Renal cortical epithelial cell (primary cell): ENCODE results near the gene MACROH2A1. TPM values are rescaled to one million over a fixed set of nuclear protein-coding genes. Genes with fewer than 3 reads are reported as not detected.

Source experiments
- DNase-seq: peaks from one replicate; pipeline ENCODE4 v3.0.0-alpha.2; 2011; ENCODE audit warnings: low read depth
- total RNA-seq: library from RNA; depleted of rRNA; stranded (reverse); fragments of >200 nt; gene quantifications from 2 replicates; pipeline ENCODE4 v1.2.3, GENCODE V29; 2014

MACROH2A1 gene
- total RNA-seq, 1 donor from 2014 or later, result 282 TPM

GRCh38 chr5:135331612-135332011 lies 67.4 kb downstream of the MACROH2A1 start:
- DNase-seq, result no peak

DNA sequence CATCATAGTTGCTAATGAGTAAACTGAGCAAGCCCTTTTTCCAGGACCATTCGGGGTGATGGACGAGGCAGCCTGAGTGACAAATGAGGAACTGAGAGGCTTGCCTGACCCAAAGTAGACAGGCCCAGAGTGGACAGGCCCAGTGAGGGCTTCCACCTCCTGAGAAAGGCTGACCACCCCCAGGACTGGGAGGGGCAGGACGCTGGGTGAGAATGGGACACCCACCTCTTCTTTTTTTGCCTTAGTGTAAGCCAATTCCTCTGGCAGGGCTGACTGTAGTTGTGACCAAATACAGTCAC lies 68.3 kb downstream of the MACROH2A1 start:
- no peak for DNase-seq

- DNase-seq, result no peak
These were observed 68.9 kb downstream of the MACROH2A1 start for GRCh38 chr5:135329913-135330797.

DNA sequence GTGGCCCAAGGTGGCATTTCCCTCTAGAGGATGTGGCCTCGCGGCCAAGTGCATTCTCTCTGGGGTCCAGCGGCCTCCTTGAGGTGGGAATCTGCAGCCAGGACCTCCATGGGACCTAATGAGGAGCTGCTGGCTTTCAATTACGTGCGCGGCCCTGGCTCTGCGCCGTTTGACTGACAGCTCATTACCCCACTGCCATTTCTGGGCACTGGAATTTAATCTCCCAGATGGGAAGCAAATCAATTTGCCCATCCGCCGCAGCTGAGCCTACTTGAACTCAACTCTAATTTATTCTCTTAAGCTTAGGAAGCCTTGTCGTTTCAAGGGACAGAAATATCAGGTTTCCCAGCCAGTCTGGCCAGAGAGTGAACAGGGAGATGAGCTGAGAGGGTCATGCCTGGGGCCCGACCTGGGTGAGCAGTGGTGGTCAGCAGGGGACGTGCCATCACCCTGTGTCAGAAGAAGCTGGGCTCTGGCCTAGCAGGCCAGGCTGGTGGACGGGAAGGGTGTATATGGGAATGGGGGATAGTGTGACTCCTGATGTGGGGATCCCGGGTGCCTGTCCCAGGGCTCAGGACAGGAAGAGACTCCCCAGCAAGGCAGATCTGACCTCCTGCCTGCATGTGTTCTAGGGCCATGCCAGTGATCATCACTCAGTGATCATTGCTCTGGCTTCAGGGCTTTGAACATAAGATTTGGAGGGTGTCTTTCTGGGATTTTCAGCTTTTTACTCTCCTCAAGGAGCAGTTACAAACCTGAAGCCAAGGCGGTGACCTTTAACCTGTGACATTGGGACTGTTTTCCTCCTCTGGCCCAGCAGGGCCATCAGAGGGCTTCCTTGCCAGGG lies 69.7 kb downstream of the MACROH2A1 start:
- no peak for DNase-seq

- no peak for DNase-seq
These were observed 70.8 kb downstream of the MACROH2A1 start for GRCh38 chr5:135328128-135328687.

- DNase-seq, result no peak
These were observed 71.5 kb downstream of the MACROH2A1 start for GRCh38 chr5:135327429-135328127.

DNA sequence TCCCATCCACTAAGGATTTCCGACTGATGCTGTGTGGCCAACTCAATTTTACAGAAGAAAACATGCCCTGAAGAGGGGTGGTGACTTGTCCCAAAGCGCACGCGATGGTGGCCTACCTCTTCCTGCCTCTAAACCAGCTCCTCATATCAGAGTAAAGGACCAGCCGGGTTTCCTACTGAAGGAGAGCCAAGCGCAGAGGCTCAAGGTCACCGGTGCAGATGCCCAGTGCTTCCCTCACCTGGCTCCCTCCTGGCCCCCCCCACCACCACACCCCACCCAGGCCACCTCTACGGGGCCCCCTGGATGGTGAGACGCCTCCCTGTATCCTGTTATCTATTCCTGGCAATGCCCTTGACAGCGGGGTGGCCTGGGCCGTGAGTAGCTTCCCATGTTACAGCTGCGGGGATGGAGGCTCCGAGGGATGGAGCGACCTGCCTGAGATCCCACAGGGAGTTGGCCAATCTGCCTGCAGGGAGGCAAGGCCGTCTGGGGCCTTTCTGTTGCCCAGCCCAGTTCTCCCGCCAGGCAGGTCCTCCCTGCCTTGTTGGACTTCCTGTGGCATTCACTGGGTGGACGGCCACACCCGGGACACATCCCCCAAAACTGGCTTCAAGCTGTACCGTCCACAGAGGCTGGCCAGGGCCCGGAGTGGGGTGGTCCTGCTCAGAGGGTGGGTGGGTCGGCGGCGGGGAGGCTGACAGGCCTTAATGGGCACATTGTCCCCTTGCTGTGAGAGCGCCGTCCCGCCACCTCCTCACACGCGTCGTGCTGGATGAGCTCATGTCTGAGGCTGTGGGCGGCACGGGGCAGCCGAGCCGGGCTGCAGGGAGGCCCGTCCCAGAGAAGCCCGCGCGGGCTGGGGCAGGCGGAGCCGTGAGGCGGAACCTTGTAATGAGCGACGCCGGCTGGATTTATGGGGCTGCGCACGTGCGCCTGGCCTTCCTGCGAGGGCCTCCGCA lies 72.5 kb downstream of the MACROH2A1 start:
- DNase-seq, result no peak

- no peak for DNase-seq
These were observed 74.0 kb downstream of the MACROH2A1 start for GRCh38 chr5:135324897-135325650.

DNA sequence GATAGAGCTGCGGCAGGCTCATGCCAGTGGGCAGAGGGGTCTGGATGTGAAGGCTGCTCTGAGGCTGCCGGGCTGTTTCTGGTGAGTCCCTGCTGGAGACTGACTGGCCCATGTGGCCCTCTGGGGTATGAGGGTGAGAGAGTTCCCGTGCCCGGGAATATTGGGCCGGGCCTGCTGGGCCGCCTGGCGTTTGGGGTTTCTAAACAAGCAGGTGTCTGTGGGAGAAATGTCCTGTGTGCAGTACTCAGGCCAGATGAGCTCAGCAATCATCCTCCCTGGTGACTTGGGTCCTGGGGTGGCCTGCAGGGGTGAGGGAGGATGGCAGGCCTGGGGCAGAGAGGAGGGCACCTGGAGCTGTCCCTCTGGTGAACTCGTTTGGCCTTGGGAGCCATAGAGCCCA lies 74.9 kb downstream of the MACROH2A1 start:
- DNase-seq, result no peak

DNA sequence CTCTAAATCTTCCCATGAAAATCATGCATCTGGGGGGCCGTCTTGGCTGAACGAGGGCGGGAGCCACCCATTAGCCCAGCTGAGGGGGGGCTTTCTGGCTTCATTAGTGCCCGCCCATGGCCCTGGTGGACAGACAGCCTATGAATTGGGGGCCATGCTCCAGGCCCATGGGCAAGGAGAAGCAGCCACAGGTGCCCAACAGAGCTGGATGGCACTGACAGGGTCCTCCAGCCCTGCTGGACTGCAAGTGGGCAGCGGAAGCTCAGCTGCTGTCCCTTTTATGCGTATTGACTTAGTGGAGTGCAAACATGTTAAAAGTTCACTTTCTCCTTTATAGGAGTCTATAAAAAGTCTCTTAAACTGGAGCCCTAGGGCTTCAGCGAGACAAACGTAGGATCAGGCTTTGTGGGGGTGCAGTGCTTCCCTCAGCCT lies 75.3 kb downstream of the MACROH2A1 start:
- no peak for DNase-seq

GRCh38 chr5:135323227-135323626 lies 75.8 kb downstream of the MACROH2A1 start:
- DNase-seq, result no peak

GRCh38 chr5:135322744-135323143 lies 76.3 kb downstream of the MACROH2A1 start:
- DNase-seq, result no peak

- no peak for DNase-seq
These were observed 76.8 kb downstream of the MACROH2A1 start for GRCh38 chr5:135322271-135322670.

GRCh38 chr5:135320718-135321484 lies 78.1 kb downstream of the MACROH2A1 start:
- DNase-seq, result no peak

- DNase-seq, result no peak
These were observed 79.0 kb downstream of the MACROH2A1 start for GRCh38 chr5:135319928-135320606.

DNA sequence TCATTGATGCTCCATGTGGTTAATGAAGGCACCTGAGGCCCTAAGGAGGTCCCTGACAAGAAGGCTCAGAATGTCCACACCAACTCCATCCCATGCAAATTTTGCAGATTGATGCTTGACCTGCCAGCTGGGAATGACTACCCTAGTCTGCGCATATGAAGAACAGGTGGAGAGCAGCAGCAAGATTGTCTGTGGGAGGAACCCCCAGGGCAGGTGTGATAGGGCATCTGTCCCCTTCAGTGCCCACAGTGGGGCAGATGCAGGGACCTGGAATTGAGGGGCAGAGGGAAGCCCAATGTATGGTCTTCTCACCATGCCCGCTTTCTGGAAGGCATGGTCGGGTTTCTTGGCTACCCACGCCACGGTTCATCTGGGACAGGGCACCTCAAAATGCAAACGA lies 79.6 kb downstream of the MACROH2A1 start:
- no peak for DNase-seq

- no peak for DNase-seq
These were observed 80.1 kb downstream of the MACROH2A1 start for GRCh38 chr5:135318924-135319323.

DNA sequence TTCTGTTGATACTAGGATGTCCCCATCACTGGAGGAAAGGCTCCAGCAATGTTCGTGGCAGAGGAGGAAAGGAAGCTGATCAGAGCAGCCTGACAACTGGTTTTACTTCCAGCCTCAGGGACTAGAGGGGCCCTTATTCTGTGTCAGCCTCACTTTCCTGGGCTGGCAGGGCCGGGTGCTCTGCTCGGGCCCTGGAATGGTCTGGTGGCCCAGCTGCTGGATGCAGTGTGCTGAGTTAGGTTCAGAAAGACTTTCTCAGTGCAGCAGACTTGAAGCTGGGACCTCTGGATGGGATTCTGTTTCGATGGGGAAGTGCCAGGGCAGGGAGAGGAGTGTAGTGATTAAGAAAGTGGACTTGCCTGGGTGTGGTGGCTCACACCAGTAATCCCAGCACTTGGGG lies 81.0 kb downstream of the MACROH2A1 start:
- no peak for DNase-seq

DNA sequence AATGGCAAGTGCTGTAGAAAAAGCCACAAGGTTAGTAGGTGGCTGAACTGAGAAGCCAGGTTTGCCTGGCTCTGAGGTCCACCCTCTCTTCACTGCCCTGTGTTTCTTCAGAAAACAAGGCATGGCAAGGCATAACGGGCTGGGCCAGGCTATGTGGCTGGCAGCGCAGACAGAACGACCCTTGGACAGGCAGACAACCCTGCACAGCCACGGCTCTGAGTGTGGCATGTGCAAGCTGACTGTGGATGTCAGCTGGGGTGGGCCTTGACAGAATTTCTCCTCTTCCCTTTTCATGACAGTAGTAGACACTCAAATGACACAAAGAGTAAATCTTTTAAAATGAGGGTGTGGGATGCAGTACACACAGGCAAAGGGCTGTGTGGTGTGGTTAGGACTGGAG lies 81.7 kb downstream of the MACROH2A1 start:
- DNase-seq, result no peak
